Stimulated activated CD8-positive, alpha-beta memory T cell treated with anti-CD3 and anti-CD28 coated beads, Interleukin-12 subunit alpha, Interleukin-12 subunit beta, amount 100 ng/mL, for 24 hours (primary cell): ENCODE data around the gene AGAP1.

ENCODE experiments used
- DNase-seq: peaks from one replicate; pipeline ENCODE4 v3.0.0-alpha.2; 2020; ENCODE audit errors: extremely low read depth

Gene AGAP1

GRCh38 chr2:235914756-235915155 is 420.9 kb downstream of the AGAP1 start:
- DNase-seq, result no peak

GRCh38 chr2:235917506-235917905 is 423.7 kb downstream of the AGAP1 start:
- no peak for DNase-seq

- DNase-seq, result no peak
Measured at GRCh38 chr2:235918876-235919275, 425.0 kb downstream of the AGAP1 start.

GRCh38 chr2:235920216-235920865 is 426.5 kb downstream of the AGAP1 start:
- DNase-seq, result no peak

GRCh38 chr2:235921508-235922191 is 427.8 kb downstream of the AGAP1 start:
- DNase-seq, result no peak

GRCh38 chr2:235922839-235923238 is 429.0 kb downstream of the AGAP1 start:
- no peak for DNase-seq

- no peak for DNase-seq
Measured at GRCh38 chr2:235923859-235924674, 430.2 kb downstream of the AGAP1 start.

GRCh38 chr2:235924675-235925063 is 430.8 kb downstream of the AGAP1 start:
- DNase-seq, result no peak

- DNase-seq, result no peak
Measured at GRCh38 chr2:235925250-235925919, 431.5 kb downstream of the AGAP1 start.

- no peak for DNase-seq
Measured at GRCh38 chr2:235926229-235926628, 432.4 kb downstream of the AGAP1 start.

- DNase-seq, result no peak
Measured at GRCh38 chr2:235928751-235929370, 435.0 kb downstream of the AGAP1 start.

GRCh38 chr2:235930701-235931100 is 436.9 kb downstream of the AGAP1 start:
- DNase-seq, result no peak

- no peak for DNase-seq
Measured at GRCh38 chr2:235931676-235932075, 437.8 kb downstream of the AGAP1 start.

- DNase-seq, result no peak
Measured at GRCh38 chr2:235934059-235934773, 440.4 kb downstream of the AGAP1 start.

- DNase-seq, result no peak
Measured at GRCh38 chr2:235934774-235935484, 441.1 kb downstream of the AGAP1 start.

- no peak for DNase-seq
Measured at GRCh38 chr2:235935773-235936172, 441.9 kb downstream of the AGAP1 start.

GRCh38 chr2:235936493-235936892 is 442.6 kb downstream of the AGAP1 start:
- no peak for DNase-seq

GRCh38 chr2:235937087-235937486 is 443.2 kb downstream of the AGAP1 start:
- no peak for DNase-seq

GRCh38 chr2:235937526-235937925 is 443.7 kb downstream of the AGAP1 start:
- no peak for DNase-seq

- DNase-seq, result no peak
Measured at GRCh38 chr2:235937936-235938335, 444.1 kb downstream of the AGAP1 start.
